Large intestine (tissue), 3 donors: ENCODE data around the gene TNFAIP1. TPM values are rescaled to one million over a fixed set of nuclear protein-coding genes. Genes with fewer than 3 reads are reported as not detected.

Experiments used
- DNase-seq, 2 donors: peaks; one replicate each; pipeline versions ENCODE4 v3.0.0 to v3.0.0-alpha.2; 2013
- H3K27ac ChIP-seq: one replicate; pipeline ENCODE4 v1.5.1; 2013; ENCODE audit warnings: low read length
- H3K27me3 ChIP-seq: 2 replicates; pipeline ENCODE4 v1.6.1; 2013; ENCODE audit warnings: low read length; ENCODE audit not compliant: control insufficient read depth, insufficient read depth
- H3K36me3 ChIP-seq: 2 replicates; pipeline ENCODE4 v1.6.1; 2013; ENCODE audit warnings: low read length; ENCODE audit not compliant: control insufficient read depth, insufficient read depth
- H3K4me1 ChIP-seq: one replicate; pipeline ENCODE4 v1.6.1; 2013; ENCODE audit warnings: low read length; ENCODE audit not compliant: control insufficient read depth, insufficient read depth
- H3K4me3 ChIP-seq: one replicate; pipeline ENCODE4 v1.5.1; 2013; ENCODE audit warnings: low read length
- H3K9me3 ChIP-seq: one replicate; pipeline ENCODE4 v1.6.1; 2013; ENCODE audit warnings: mild to moderate bottlenecking, low read depth, low read length, moderate library complexity; ENCODE audit not compliant: control insufficient read depth
- WGBS: methylation state at CpG from one replicate; pipeline ENCODE4 v1.1.5; 2013; ENCODE audit warnings: low lambda C conversion rate; ENCODE audit not compliant: insufficient coverage; 5-methylcytosine and 5-hydroxymethylcytosine counted together
- polyA plus RNA-seq: library from polyadenylated mRNA; unstranded; fragments of 120-200 nt; gene quantifications from one replicate; pipeline ENCODE4 v1.2.1, GENCODE V29; 2013

TNFAIP1 gene
- polyA plus RNA-seq, 1 donor, result 31.8 TPM

- peaks cover 31% of the 10 kb centered on the region for H3K4me1 ChIP-seq
- DNase-seq, result no peak
- no peaks in the 10 kb centered on the region for H3K9me3 ChIP-seq
- WGBS, result no CpG with 5 or more reads among the region's 3 CpGs
- H3K27ac ChIP-seq, result no peak overlapping the region
- H3K36me3 ChIP-seq, result peaks cover 30% of the 10 kb centered on the region
- no peaks in the 10 kb centered on the region for H3K27me3 ChIP-seq
- H3K4me3 ChIP-seq, result no peak overlapping the region
These were observed 10.8 kb upstream of the TNFAIP1 start for GRCh38 chr17:28324781-28325180.

GRCh38 chr17:28325211-28325610, 10.3 kb upstream of the TNFAIP1 start:
- Histone ChIP-seq H3K27me3 (no peaks in the 10 kb centered on the region), H3K9me3 (no peaks in the 10 kb centered on the region), H3K36me3 (peaks cover 30% of the 10 kb centered on the region), H3K4me3 (no peak overlapping the region), H3K4me1 (peaks cover 31% of the 10 kb centered on the region), H3K27ac (no peak overlapping the region)
- DNase-seq, result no peak
- no CpG with 5 or more reads among the region's 5 CpGs for WGBS

GRCh38 chr17:28326114-28326513, 9.4 kb upstream of the TNFAIP1 start:
- no peak overlapping the region for H3K27ac ChIP-seq

GRCh38 chr17:28327031-28327607, 8.4 kb upstream of the TNFAIP1 start:
- peaks cover 31% of the 10 kb centered on the region for H3K4me1 ChIP-seq
- no peak overlapping the region for H3K27ac ChIP-seq
- no peak overlapping the region for H3K4me3 ChIP-seq
- DNase-seq, result no peak
- no peaks in the 10 kb centered on the region for H3K9me3 ChIP-seq
- WGBS, result no CpG with 5 or more reads among the region's 9 CpGs
- H3K27me3 ChIP-seq, result no peaks in the 10 kb centered on the region
- peaks cover 46% of the 10 kb centered on the region for H3K36me3 ChIP-seq

More at GRCh38 chr17:28326114-28326513, 9.4 kb upstream of the TNFAIP1 start:
- Histone ChIP-seq H3K4me3 (no peak overlapping the region), H3K36me3 (peaks cover 37% of the 10 kb centered on the region), H3K27me3 (no peaks in the 10 kb centered on the region), H3K9me3 (no peaks in the 10 kb centered on the region), H3K4me1 (peaks cover 31% of the 10 kb centered on the region)
- DNase-seq, result peak; percentile 47 to 75
- WGBS, result 20% methylated on average over 1 of the region's 7 CpGs

- H3K4me1 ChIP-seq, result peaks cover 31% of the 10 kb centered on the region
- H3K4me3 ChIP-seq, result no peak overlapping the region
- WGBS, result no CpG with 5 or more reads among the region's 3 CpGs
- DNase-seq, result no peak
- H3K36me3 ChIP-seq, result peaks cover 46% of the 10 kb centered on the region
- H3K9me3 ChIP-seq, result no peaks in the 10 kb centered on the region
- H3K27ac ChIP-seq, result no peak overlapping the region
- H3K27me3 ChIP-seq, result no peaks in the 10 kb centered on the region
These were observed 7.9 kb upstream of the TNFAIP1 start for GRCh38 chr17:28327709-28328108.

- Histone ChIP-seq H3K27ac (no peak overlapping the region), H3K4me3 (no peak overlapping the region), H3K36me3 (peaks cover 46% of the 10 kb centered on the region), H3K4me1 (peaks cover 29% of the 10 kb centered on the region), H3K27me3 (no peaks in the 10 kb centered on the region), H3K9me3 (no peaks in the 10 kb centered on the region)
- DNase-seq, result no peak
- WGBS, result 46% methylated on average over 2 of the region's 4 CpGs
These were observed 7.2 kb upstream of the TNFAIP1 start for GRCh38 chr17:28328325-28328724.

- Histone ChIP-seq H3K9me3 (no peaks in the 10 kb centered on the region), H3K4me3 (no peak overlapping the region), H3K27me3 (no peaks in the 10 kb centered on the region), H3K4me1 (peaks cover 16% of the 10 kb centered on the region), H3K36me3 (peaks cover 44% of the 10 kb centered on the region), H3K27ac (no peak overlapping the region)
- no peak for DNase-seq
- no CpG with 5 or more reads among the region's 5 CpGs for WGBS
These were observed 4.9 kb upstream of the TNFAIP1 start for GRCh38 chr17:28330671-28331070.

GRCh38 chr17:28331891-28332420, 3.6 kb upstream of the TNFAIP1 start:
- peaks cover 13% of the 10 kb centered on the region for H3K4me1 ChIP-seq
- 100% methylated on average over 2 of the region's 6 CpGs for WGBS
- H3K9me3 ChIP-seq, result no peaks in the 10 kb centered on the region
- H3K36me3 ChIP-seq, result peaks cover 36% of the 10 kb centered on the region
- H3K27me3 ChIP-seq, result no peaks in the 10 kb centered on the region
- no peak overlapping the region for H3K4me3 ChIP-seq
- no peak overlapping the region for H3K27ac ChIP-seq
- no peak for DNase-seq

- Histone ChIP-seq H3K27ac (no peak overlapping the region), H3K27me3 (no peaks in the 10 kb centered on the region), H3K9me3 (no peaks in the 10 kb centered on the region), H3K4me3 (no peak overlapping the region), H3K36me3 (peaks cover 26% of the 10 kb centered on the region), H3K4me1 (peaks cover 16% of the 10 kb centered on the region)
- no peak for DNase-seq
- WGBS, result no CpG with 5 or more reads among the region's 1 CpG
These were observed 2.3 kb upstream of the TNFAIP1 start for GRCh38 chr17:28333083-28333746.

- H3K27me3 ChIP-seq, result no peaks in the 10 kb centered on the region
- no CpG with 5 or more reads among the region's 6 CpGs for WGBS
- peaks cover 20% of the 10 kb centered on the region for H3K36me3 ChIP-seq
- peaks cover 16% of the 10 kb centered on the region for H3K4me1 ChIP-seq
- no peak for DNase-seq
- H3K4me3 ChIP-seq, result peak overlapping the region; percentile 97
- H3K27ac ChIP-seq, result no peak overlapping the region
- H3K9me3 ChIP-seq, result no peaks in the 10 kb centered on the region
These were observed 1.4 kb upstream of the TNFAIP1 start for GRCh38 chr17:28334171-28334570.
